ENCODE measurements around the gene H3-3A.
"Not testable (repeated sequence)": the region's sequence is repeated elsewhere in the genome, so short reads cannot be mapped to it uniquely, and the experiment has no call there.

The H3-3A gene

DNA sequence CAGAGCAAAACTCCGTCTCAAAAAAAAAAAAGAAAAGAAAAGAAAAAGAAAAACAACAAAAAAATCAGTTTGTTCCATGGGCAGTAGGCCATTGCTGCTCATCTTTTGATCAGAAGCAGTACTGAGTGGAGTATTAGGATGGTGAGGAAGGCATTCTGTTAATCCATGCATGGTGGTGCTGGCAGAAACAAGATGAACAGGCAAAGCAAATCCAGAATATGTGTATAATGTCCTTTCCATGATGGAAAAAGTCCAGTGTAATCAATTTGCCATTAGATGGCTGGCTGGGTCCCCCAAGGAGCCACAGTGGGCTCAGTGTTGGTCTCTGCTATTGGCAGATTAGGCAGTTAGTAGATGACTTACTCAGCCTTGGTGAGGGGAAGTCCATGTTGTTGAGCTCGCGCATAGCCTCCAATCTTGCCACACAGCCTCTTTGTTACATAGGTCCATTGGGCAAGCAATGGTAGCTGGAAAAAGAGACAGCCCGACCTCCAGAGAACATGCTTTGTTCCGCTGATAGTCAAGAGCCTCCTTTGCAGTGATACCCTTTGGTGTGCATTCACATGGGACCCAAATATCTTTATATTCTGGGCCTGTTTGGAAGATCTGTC, 23.3 kb downstream of the H3-3A start:
- no peak for DNase-seq (ENCODE audit: low spot score)

DNA sequence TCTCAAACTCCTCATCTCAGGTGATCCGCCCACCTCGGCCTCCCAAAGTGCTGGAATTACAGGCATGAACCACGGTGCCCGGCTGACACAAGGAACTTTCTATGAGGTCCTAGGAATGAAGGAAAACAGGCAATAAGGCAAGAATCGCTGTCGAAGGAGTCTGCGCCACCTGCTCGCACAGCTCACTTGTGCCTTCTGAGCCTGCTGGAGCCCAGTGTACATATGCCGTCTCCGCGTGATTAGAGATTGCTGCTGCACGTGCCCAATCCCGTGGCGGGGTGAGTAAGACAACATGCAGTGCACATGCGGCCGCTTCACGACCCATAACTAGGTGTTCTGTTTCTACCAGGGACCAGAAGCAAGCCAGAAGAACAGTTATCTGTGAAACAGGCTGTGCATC, 24.3 kb downstream of the H3-3A start:
- DNase-seq (ENCODE audit: low spot score), result no peak

DNA sequence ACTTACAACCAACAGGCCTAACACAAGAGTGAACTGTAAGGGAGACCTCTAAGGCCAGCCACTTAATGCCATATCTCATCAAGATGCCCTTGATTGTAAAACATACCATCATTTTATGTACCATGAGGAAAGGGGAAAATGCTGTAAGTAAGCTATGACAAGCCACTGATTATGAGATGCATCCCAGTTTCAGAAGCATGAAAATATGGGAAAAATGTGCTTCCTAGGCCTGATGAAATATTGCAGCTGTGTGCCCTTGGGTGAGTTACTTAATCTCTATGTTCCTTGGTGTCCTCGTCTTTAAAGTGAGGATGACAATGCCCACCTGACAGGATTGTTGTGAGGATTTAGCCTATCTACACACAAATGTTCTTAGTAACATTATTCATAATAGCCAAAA, 28.9 kb downstream of the H3-3A start:
- DNase-seq (ENCODE audit: low spot score), result no peak

DNA sequence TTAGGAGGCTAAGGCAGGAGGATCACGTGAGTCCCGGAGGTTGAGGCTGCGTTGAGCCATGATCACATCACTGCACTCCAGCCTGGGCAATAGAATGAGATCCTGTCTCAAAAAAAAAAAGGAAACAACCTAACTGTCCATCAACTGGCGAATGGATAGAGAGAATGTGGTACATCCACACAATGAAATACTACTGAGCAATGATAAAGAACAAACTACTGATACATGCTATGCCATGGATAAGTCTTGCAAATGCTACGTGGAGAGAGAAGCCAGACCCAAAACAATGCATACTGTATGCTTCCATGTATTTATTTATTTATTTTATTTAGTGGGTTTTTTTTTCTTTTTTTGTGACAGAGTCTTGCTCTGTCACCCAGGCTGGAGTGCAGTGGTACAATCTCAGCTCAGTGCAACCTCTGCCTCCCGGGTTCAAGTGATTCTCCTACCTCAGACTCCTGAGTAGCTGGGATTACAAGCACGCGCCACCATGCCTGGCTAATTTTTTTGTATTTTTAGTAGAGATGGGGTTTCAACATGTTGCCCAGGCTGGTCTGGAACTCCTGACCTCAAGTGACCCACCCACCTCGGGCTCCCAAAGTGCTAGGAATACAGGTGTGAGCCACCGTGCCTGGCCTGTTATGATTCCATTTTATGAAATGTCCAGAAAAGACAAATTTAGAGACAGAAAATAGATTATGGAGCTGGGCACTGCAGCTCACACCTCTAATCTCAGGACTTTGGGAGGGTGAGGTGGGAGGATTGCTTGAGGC, 29.7 kb downstream of the H3-3A start:
- not testable (repeated sequence) for DNase-seq (ENCODE audit: low spot score)

DNA sequence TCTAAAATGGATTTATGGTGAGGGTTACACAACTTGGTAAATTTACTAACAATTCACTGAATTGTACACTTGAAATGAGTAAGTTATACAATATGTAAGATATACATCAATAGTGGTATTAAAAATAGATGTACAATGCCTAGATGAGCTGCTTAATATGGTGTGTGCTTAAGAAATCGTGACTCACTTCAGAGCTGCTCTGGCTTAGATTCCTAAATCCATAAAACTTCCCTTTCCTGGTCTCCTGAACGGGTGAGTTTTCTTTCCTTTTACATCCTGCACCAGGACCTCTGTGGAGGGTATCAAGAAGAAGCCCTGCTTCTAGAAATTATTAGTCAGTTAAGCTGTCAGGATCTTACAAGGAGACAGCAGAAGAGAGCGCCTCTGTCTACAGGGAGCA, 30.4 kb downstream of the H3-3A start:
- DNase-seq (ENCODE audit: low spot score), result no peak

DNA sequence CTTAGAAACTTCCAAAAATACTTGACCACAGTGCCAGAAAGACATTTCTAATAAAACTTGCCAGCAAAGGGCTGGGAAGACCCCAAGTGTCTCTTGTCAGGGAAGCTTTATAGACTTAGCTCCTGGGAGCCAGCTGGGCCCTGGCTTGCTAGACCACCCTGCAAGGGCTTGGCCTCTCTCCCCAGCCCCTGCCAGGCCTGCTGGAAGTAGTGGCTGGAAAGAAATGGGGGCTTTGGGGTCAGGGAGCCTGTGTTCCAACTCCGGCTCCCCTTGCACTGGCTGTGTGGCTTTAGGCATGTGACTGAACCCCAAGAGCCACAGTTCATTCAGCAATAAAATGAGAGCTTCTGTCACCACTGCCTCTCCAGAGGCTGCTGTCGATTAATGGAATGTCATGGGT, 31.1 kb downstream of the H3-3A start:
- DNase-seq (ENCODE audit: low spot score), result no peak

DNA sequence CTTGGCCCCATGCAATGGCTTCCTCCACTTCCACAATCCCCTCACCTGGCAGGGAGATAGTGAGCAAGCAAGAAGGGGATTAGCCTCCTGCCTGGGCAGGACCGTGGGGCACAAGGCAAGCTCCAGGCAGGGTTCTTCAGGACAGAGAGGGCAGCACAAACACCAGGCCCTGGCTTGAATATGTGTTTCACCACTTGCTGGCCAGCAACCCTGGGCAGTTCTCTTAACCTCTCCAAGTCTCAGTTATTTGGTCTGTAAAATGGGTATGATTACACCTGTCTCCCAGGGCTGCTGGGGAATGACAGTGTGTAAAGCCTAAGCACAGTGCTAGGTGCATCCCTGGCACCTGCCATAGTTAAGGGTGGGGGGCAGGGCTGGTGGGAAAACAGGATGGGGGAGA, 31.9 kb downstream of the H3-3A start:
- no peak for DNase-seq (ENCODE audit: low spot score)

DNA sequence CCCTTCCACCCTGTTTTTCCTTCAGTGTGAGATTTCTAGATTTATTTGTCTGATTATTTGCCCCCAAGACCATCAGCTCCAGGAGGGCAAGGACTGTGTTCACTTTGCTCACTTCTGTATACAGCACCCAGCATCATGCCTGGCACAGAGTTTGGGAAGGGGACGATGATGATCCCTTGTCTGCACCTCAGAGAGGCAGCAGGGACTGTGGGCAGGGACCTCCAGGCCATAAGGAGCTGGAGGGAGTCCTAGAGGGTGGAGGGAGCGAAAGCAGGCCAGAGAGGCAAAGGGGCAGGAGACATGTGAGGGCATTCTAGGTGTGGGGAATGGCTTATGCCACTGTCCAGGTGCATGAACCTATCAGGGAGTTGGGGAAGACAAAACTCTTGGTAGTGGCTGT, 32.8 kb downstream of the H3-3A start:
- DNase-seq (ENCODE audit: low spot score), result no peak

DNA sequence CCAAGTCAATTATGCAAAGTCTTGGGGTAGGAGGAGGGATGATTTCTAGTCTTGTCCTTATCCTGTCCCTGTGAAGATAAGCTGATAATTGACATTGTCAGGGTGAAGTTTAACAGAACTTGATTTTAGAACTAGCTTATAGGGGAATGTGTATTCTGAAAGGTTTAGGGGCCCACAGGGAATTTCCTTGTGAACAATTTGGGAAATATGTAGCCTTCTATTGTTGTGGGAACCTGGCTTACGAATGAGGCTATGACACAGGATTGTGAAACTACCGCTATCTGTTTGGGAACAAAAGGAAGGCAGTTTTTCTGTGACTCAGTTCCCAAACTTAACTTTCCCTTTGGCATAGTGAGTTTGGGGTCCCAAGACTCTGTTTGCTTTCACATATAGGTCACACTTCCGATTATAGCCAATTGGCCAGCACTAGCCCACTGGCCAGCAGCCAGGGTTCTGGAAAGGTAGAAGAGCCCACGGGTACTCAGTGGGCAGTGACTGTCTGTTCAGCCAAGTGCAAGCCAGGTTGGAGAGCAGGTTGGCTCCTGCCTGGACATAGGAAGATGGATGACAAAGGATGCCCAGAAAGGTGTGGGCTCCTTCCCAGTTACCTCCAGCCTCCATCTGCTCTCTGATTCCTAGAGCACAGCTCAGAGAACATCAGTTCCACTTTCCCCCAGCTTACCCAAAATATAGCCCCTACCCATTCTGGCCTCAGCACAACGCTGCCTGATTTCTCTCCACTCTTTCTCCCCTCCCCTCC, 35.5 kb downstream of the H3-3A start:
- DNase-seq (ENCODE audit: low spot score), result no peak

DNA sequence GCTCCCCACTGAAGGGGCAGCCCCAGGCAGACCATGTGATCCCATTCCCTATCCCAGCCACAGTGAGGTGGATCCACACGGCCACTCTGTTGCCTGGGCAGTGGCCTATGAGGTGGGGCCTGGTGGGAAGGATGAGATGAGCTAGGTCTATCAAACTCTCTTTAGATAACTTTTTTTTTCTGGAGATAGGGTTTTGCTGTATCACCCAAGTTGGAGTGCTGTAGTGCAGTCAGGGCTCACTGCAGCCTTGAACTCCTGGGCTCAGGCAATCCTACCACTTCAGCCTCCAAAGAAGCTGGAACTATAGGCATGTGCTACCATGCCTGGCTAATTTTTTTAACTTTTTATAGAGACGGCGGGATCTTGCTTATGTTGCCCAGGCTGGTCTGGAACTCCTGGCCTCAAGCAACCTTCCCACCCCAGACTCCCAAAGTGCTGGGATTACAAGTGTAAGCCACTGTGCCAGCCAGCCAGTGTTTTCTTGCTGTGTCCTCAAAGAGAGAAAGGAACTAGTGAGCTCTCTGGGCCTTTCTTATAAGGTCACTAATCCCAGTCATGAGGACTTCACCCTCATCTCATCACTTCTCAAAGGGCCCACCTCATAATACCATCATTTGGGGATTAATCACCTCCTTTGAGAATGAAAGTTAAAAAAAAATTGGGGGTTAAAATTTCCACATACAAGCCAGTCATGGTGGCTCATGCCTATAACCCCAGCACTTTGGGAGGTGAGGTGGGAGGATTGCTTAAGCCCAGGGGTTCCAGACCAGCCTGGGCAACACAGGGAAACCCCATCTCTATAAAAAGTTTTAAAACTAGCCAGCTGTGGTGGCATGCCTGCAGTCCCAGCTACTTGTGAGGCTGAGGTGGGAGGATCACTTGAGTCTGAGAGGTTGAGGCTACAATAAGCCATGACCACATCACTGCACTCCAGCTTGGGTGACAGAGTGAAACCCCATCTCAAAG, 36.6 kb downstream of the H3-3A start:
- no peak for DNase-seq (ENCODE audit: low spot score)

DNA sequence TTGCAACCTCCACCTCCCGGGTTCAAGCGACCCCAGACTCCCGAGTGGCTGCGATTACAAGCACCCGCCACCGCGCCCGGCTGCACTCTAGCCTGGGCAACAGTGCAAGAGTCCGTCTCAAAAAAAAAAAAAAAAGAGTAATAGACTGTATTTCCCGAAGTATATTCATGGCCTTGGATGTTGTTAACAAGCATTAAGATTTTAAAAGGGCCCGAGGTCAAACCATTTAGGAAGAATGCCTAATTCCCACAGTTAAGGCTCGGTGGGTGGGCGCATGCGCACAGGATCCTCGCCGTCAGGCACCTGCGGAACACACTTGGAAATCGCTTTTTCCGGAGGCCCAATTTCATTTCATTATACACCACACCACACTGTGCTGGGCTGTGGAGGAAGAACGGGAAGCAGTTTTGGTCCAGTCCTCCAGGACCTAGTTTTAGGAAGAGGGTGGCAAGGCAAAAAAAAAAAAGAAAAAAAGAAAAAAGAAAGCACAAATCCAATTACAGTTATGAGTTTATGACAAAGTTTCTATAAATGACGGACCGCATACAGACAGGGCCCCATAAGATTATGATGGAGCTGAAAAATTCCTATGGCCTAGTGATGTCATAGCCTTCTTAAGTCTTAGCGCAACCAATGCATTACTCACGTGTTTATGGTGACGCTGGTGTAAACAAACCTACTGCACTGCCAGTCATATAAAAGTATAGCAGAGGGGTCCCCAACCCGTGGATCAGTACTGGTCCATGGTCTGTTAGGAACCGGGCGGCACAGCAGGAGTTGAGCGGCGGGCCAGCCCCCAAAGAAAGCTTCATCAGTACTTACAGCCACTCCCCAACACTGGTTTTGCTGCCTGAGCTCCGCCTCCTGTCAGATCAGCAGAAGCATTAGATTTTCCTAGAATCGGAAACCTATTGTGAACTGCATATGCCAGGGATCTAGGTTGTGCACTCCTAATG, 38.2 kb downstream of the H3-3A start:
- no peak for DNase-seq (ENCODE audit: low spot score)

DNA sequence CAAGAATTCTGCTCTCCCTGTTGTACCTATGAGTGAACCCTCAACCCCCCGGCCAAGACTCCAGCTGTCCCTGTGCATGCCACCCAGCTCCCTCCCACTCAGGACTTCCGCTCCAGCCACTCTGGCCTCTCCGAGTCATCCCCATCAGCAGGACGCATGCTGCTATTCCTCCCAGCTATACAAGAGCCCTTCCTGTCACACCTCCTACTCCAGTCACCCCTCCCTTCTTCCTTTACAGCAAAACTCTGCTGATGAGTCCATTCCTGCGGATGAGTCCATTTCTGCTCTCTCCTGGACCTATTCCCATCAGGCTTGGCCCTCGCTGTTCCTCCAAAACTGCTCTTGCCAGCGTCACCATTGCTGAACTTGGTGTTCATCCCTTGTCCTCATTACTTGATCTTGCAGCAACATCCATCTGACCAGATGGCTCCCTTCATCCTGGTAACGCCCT, 42.2 kb downstream of the H3-3A start:
- no peak for DNase-seq (ENCODE audit: low spot score)

DNA sequence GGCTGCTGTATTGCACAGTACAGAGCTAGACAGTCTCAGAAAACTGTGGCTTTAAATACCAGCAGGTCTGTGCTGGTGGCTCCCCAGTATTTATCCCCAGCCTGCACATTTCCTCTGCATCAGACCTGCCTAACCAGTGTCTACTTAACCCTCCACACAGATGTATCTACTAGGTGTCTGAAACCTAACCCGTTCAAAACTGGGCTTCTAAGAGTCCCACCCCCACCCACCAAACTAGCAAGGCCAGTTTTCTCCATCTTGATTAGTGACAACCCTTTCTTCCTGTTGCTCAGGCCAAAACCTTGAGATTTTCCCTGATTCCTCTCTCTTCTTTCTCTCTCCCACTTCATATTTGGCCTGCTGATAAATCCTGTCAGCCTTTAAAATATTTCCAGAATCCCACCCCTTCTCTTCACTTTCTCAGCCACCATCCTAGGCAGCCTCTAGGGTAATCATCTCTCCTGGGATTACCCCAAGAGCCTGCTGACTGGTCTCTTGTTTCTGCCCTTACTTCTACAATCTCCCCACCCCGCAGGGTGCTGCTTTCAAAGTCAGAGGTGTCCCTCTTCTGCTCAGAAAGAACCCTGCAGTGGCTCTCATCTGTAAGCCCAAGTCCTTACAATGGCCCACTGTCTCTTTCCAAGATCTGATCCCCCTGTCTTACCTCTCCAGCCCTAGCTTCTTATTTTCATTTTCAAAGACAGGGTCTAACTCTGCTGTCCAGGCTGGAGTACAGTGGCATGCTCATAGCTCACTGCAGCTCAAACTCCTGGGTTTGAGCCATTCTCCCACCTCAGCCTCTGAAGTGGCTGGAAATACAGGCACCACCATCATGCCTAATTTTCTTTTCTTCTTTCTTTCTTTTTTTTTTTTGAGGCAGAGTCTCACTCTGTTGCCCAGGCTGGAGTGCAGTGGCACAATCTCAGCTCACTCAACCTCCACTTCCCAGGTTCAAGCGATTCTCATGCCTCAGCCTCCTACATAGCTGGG, 45.2 kb downstream of the H3-3A start:
- peak; percentile 59 for DNase-seq (ENCODE audit: low spot score)

DNA sequence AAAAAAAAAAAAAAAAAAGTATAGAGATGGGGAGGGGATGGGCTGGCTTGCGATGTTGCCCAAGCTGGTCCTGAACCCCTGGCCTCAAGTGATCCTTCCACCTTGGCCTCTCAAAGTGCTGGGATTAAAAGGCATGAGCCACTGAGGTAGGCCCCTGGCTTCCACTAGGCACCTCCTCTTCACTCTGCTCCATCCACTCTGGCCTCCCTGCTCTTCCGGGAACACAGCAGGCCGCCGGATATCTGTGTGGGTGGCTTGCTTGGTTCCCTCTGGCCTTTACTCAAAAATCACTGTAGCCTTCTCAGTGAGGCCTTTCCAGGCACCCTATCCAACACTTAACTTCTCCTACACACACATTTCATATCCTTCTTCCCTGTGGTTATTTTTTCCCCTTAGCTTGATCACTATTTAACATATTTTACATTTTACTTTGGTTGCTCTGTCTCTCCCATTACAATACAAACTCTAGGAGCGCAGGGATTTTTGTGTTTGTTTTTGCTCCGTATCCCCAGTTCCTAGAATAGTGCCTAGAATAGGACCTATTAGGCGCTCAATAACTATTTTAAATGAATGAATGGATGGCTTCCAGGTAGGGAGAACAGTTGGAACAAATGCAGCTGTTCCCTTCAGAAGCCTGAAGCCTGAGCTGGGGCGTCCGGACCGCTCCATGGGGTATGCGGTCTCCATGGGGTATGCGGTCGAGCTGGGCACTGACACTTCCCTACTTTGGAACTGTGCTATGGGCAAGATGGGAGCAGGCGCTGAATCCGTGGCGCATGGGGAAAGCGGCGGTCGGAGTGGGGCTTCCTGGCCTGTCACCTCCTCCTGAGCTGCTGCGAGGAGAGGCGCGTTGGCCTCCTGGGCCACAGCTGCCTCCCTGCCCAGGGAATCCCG, 46.7 kb downstream of the H3-3A start:
- no peak for DNase-seq (ENCODE audit: low spot score)

DNA sequence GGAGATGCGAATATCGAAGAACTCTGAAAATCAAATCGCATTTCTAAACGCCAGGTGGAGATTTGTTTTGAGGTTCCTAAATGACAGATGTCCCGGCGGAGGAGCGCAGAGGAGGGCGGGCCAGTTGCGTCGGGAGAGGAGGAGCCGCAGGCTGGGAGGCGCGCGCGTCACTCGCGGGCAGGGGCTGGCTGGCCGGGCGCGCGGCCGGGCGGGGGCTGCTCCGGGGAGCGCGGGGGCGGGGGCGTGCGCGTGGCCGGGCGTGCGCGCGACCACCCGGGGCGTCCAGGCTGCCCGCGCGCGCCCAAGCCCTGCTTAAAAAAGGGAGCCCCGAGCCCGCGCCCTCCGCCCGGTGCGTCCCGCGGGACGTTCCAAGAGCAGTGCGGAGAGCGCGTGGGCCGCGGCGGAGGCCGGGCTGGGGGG, 47.3 kb downstream of the H3-3A start:
- DNase-seq (ENCODE audit: low spot score), result peak; percentile 89

DNA sequence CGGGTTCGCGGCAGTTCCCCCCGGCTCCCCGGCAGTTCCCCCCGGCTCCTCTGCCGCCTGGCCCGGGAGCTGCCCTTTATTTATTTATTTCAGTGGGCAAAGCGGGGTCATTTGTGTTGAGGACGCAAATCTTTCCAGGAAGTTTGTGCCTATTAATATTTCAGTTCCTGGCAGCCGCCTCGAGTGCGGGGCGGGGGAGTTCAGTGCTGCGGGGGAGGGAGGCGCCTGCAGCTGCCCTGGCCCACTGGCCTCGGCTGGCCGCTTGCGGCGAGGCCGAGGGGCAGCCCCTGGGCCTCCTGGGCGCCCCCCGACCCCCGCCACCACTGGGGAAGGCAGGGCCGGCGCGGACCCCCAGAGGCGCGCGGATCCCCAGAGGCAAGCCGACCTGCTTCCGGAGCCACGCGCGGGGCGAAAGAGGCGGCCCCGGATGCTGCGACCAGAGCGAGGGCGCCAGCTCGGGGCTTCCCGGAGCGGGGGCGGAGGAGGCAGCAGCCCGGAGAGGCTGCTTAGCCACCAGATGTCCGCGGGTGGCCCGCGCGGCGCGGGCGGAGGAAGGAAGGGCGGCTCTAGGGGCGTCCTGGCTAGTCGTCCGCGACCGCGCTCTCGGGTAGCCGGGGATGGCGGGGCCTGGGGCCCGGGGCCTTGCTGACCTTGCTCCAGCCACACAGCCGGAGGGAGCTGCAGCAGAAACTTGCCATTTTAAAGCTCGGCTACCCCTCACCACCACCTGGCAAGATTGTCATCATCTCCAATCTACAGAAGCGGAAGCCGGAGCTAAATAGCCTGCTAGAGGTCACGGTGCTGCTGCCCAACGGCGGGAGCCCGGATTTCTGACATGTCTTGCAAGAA, 48.0 kb downstream of the H3-3A start:
- DNase-seq (ENCODE audit: low spot score), result peak; percentile 83

DNA sequence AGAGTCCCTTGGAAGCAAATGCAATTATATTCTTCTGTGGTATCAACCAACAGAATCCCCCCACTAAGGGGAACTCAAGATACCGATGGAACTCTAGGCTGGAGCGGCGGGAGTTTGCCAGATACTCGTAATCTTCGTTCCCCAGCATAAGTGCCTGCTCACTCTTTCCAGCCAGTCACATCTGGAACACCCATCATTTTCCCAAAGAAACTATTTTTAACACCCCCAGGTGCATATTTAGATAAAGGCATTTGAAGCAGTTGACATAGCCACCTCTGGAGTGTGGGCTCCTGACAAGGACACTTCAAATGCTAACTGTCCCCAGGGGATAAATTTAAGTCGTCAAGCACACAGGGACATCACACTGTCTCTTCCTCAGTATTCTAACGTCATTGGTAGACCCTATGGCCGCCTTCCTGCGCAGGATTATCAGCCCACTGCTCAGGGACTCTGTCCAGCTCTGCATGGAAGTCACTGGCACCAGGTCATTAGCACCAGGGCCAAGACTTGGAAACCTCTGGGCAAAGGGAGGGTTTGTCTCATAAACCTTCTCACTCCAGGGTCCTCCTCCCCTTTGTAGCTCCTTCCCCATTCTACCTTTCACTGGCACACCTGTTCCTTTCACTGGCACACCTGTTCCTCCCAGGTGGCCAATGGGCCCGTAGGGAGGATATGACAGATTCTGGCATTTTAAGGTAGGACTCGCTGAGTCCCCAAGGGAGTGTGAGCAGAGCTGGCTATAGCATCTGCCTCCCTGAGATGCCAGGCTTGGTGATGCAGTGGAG, 48.8 kb downstream of the H3-3A start:
- DNase-seq (ENCODE audit: low spot score), result peak; percentile 56
